Stomach (tissue), 9 donors: ENCODE data around the gene ETV1. TPM values are rescaled to one million over a fixed set of nuclear protein-coding genes. Genes with fewer than 3 reads are reported as not detected.

Experiments used
- DNase-seq, 2 donors: peaks; one replicate each; pipeline versions ENCODE4 v3.0.0 to v3.0.0-alpha.2; 2013 to 2019
- H3K27ac ChIP-seq, 5 donors: fragments of 200-600 bp in 4 of 5; sonication (generic) in 4 of 5; one replicate each; pipeline ENCODE4 v1.5.1; 2013 to 2019; ENCODE audit warnings: mild to moderate bottlenecking in 1 of 5, moderate library complexity in 1 of 5
- H3K27me3 ChIP-seq, 3 donors: fragments of 200-600 bp; sonication (generic); one replicate each; pipeline ENCODE4 v1.5.1; 2017 to 2019; ENCODE audit warnings: mixed run types in 1 of 3
- H3K36me3 ChIP-seq, 4 donors: fragments of 200-600 bp; sonication (generic); 1 replicate in 3 of 4; 2 replicates in 1 of 4; pipeline ENCODE4 v1.5.1; 2016 to 2019
- H3K4me1 ChIP-seq, 4 donors: fragments of 200-600 bp; sonication (generic); one replicate each; pipeline ENCODE4 v1.5.1; 2016 to 2019
- H3K4me3 ChIP-seq, 4 donors: fragments of 200-600 bp; sonication (generic) in 3 of 4; one replicate each; pipeline ENCODE4 v1.5.1; 2016 to 2019; ENCODE audit warnings: mild to moderate bottlenecking in 1 of 4
- H3K9me3 ChIP-seq, 4 donors: fragments of 200-600 bp; sonication (generic); one replicate each; pipeline ENCODE4 v1.5.1; 2016 to 2019
- EP300 ChIP-seq: sonication (generic); formaldehyde crosslinking; IDR thresholded peaks from one replicate; pipeline ENCODE4 v1.6.1; 2017; ENCODE audit warnings: antibody characterized with exemption
- POLR2A ChIP-seq, 4 donors: fragments of 450-650 bp; IDR thresholded peaks; one replicate each; pipeline ENCODE4 v1.6.1; 2016; ENCODE audit warnings: antibody characterized with exemption in 4 of 4, control low read depth in 2 of 4, mild to moderate bottlenecking in 1 of 4, moderate library complexity in 1 of 4
- POLR2AphosphoS5 ChIP-seq, 3 donors: sonication (generic); formaldehyde crosslinking; IDR thresholded peaks; one replicate each; pipeline ENCODE4 v1.6.1; 2016; ENCODE audit warnings: antibody characterized with exemption in 3 of 3
- WGBS, 5 donors: extraction: QIAGEN DNeasy Blood & Tissue Kit in 3 of 5; methylation state at CpG; one replicate each; pipeline versions ENCODE4 v1.1.5 to v1.1.7; 2013 to 2018; 5-methylcytosine and 5-hydroxymethylcytosine counted together
- intact Hi-C: fragments of 100-400 bp; cut with DNase I; formaldehyde crosslinking; loops from one replicate; pipeline ENCODE4 v1.15.1; 2023; ENCODE audit warnings: low total_unique reads
- polyA plus RNA-seq, 3 donors: library from polyadenylated mRNA; stranded (reverse); fragments of 200-250 nt; gene quantifications; one replicate each; pipeline ENCODE4 v1.2.3, GENCODE V29; 2013
- total RNA-seq, 5 donors: library from RNA; depleted of rRNA; stranded (reverse); fragments of >200 nt; gene quantifications; one replicate each; pipeline versions ENCODE4 v1.1.0 to v1.2.3, GENCODE V29; 2014 to 2016
- TF ChIP-seq, protein P1 (sequence below), 7 experiments: fragments of 450-650 bp in 4 of 7; fragments of 200-600 bp in 3 of 7; sonication (generic) in 3 of 7; IDR thresholded peaks; one replicate each; pipeline ENCODE4 v1.5.1; 2016 to 2019; ENCODE audit warnings: antibody characterized with exemption in 7 of 7, control low read depth in 2 of 7, mild to moderate bottlenecking in 1 of 7
- donor health status: healthy with polysubstance abuse.
- donor health status: Bipolar disorder and iron deficiency.
- donor health status: healthy.

ETV1 gene
- total and polyA plus RNA-seq, 8 donors, result 0.29 to 17.6 (median 1.3) TPM

DNA sequence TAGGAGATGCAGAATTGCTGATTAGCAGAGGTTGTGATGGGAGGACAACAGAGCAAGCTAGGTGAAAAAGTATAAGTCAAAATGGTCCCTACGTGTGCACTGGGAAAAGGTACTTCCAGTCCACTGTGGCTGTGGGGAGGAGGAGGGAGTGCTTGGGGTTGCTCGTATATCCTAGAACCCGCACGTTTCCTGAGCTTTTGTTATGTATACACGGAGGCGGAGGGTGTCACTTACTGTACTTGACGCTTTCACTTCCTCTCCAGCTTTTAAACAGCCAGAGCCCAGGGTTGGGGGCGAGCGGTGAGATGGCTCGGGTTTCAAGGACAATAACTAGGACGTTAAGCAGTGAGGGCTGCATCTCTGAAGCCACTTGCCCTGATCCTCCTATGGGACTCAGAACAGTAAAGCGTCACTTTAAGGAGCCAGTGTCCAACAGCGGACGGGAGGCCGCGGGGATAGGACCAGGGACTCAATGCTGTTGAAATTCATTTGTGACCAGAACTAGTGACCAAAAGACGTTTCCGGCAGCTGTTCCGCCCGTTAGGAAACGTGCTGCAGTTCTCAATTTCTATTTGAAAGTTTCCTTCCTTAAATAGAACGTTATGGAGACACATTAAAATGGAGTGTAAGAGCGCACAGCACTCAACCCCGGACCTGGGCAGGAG, 985 bp upstream of the ETV1 start:
- TF ChIP-seq, protein P1, sequence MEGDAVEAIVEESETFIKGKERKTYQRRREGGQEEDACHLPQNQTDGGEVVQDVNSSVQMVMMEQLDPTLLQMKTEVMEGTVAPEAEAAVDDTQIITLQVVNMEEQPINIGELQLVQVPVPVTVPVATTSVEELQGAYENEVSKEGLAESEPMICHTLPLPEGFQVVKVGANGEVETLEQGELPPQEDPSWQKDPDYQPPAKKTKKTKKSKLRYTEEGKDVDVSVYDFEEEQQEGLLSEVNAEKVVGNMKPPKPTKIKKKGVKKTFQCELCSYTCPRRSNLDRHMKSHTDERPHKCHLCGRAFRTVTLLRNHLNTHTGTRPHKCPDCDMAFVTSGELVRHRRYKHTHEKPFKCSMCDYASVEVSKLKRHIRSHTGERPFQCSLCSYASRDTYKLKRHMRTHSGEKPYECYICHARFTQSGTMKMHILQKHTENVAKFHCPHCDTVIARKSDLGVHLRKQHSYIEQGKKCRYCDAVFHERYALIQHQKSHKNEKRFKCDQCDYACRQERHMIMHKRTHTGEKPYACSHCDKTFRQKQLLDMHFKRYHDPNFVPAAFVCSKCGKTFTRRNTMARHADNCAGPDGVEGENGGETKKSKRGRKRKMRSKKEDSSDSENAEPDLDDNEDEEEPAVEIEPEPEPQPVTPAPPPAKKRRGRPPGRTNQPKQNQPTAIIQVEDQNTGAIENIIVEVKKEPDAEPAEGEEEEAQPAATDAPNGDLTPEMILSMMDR (IDR thresholded peaks at IDR 0.05), result no peak
- TF ChIP-seq POLR2A (IDR thresholded peaks at IDR 0.05) (no peak), POLR2AphosphoS5 (IDR thresholded peaks at IDR 0.05) (peak in 1 of 3 donors; percentile 18), EP300 (no peak)
- H3K27me3 ChIP-seq, result no peaks in the 10 kb centered on the region
- DNase-seq, result peak; percentile 37 to 88
- peak overlapping the region; percentile 73 to 89 (median 84) for H3K27ac ChIP-seq
- no peaks in the 10 kb centered on the region for H3K36me3 ChIP-seq
- peak overlapping the region; percentile 53 to 70 (median 62) for H3K4me3 ChIP-seq
- intact Hi-C loops, result no loop called here
- WGBS, 5 donors, result 0 to 2% (median 0%) methylated on average over 19 to 24 of the region's 24 CpGs
- H3K4me1 ChIP-seq, result peaks cover 0 to 25% (median 17%) of the 10 kb centered on the region in 4 donors
- no peaks in the 10 kb centered on the region for H3K9me3 ChIP-seq

GRCh38 chr7:13989949-13990305, 461 bp upstream of the ETV1 start:
- H3K27ac ChIP-seq, result peak overlapping the region; percentile 76 to 89 (median 88)
- peak overlapping the region; percentile 53 to 70 (median 62) for H3K4me3 ChIP-seq
- H3K9me3 ChIP-seq, result no peaks in the 10 kb centered on the region
- WGBS, 5 donors, result 0 to 2% (median 1%) methylated on average over 12 to 13 of the region's 13 CpGs
- no peaks in the 10 kb centered on the region for H3K36me3 ChIP-seq
- H3K27me3 ChIP-seq, result no peaks in the 10 kb centered on the region
- intact Hi-C loops, result no loop called here
- peaks cover 0 to 25% (median 17%) of the 10 kb centered on the region in 4 donors for H3K4me1 ChIP-seq
- no peak for DNase-seq
- no peak for TF ChIP-seq EP300
- TF ChIP-seq POLR2AphosphoS5 (IDR thresholded peaks at IDR 0.05), result no peak
- TF ChIP-seq, protein P1 (IDR thresholded peaks at IDR 0.05), result no peak
- TF ChIP-seq POLR2A (IDR thresholded peaks at IDR 0.05), result no peak

GRCh38 chr7:13988731-13989125, 738 bp downstream of the ETV1 start:
- peak in 1 of 2 donors; percentile 43 for DNase-seq
- WGBS, 5 donors, result 2 to 5% (median 3%) methylated on average over 5 of the region's 5 CpGs
- TF ChIP-seq EP300 (no peak), POLR2AphosphoS5 (IDR thresholded peaks at IDR 0.05) (no peak), POLR2A (IDR thresholded peaks at IDR 0.05) (no peak)
- TF ChIP-seq, protein P1 (IDR thresholded peaks at IDR 0.05), result no peak
- peaks cover 0 to 25% (median 17%) of the 10 kb centered on the region in 4 donors for H3K4me1 ChIP-seq
- no peaks in the 10 kb centered on the region for H3K9me3 ChIP-seq
- H3K27me3 ChIP-seq, result no peaks in the 10 kb centered on the region
- H3K36me3 ChIP-seq, result no peaks in the 10 kb centered on the region
- peak overlapping the region in 4 of 5 donors; percentile 76 to 89 (median 86) for H3K27ac ChIP-seq
- intact Hi-C loops, result no loop called here
- H3K4me3 ChIP-seq, result peak overlapping the region; percentile 53 to 70 (median 62)

DNA sequence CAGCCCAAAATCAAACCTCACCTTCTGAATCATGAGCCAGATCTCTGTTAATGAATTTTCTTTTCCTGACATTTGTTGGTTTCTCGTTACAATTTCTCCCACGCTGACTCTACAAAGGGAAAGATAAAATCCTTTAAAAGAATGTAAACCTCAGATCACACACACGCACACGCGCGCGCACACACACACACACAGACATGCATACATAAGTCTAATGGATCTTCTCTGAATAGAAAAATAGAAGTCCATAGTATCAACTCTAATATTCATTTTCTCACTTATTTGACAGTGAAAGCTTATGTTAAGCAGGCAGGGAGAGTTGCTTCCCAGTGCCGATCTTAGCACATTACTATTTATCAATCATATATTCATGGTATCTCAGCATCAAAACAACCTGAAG, 1.4 kb downstream of the ETV1 start:
- Histone ChIP-seq H3K27me3 (no peaks in the 10 kb centered on the region), H3K9me3 (no peaks in the 10 kb centered on the region), H3K4me1 (peaks cover 0 to 25% (median 17%) of the 10 kb centered on the region in 4 donors), H3K4me3 (peak overlapping the region in 3 of 4 donors; percentile 53 to 70 (median 67)), H3K27ac (peak overlapping the region in 1 of 5 donors; percentile 89), H3K36me3 (no peaks in the 10 kb centered on the region)
- intact Hi-C loops, result no loop called here
- DNase-seq, result peak in 1 of 2 donors; percentile 53
- no peak for TF ChIP-seq POLR2A (IDR thresholded peaks at IDR 0.05)
- TF ChIP-seq POLR2AphosphoS5 (IDR thresholded peaks at IDR 0.05), result no peak
- TF ChIP-seq, protein P1 (IDR thresholded peaks at IDR 0.05), result no peak
- TF ChIP-seq EP300, result no peak
- 17 to 40% (median 23%) methylated on average over 8 of the region's 8 CpGs for WGBS, 5 donors
